IPS-15b (cell line): ENCODE data around the gene SAMD8.
"Not testable (repeated sequence)": the region's sequence is repeated elsewhere in the genome, so short reads cannot be mapped to it uniquely, and the experiment has no call there.

Experiments
- H3K27me3 ChIP-seq: one replicate; pipeline ENCODE4 v1.6.1; 2013; ENCODE audit warnings: low read length; ENCODE audit not compliant: control insufficient read depth, insufficient read depth
- H3K36me3 ChIP-seq: one replicate; pipeline ENCODE4 v1.6.1; 2013; ENCODE audit warnings: low read length; ENCODE audit not compliant: control insufficient read depth, insufficient read depth
- H3K4me1 ChIP-seq: one replicate; pipeline ENCODE4 v1.6.1; 2013; ENCODE audit warnings: mild to moderate bottlenecking, low read length; ENCODE audit not compliant: control insufficient read depth, insufficient read depth
- H3K4me3 ChIP-seq: one replicate; pipeline ENCODE4 v1.5.1; 2013; ENCODE audit warnings: low read depth, low read length
- H3K9ac ChIP-seq: one replicate; pipeline ENCODE4 v1.6.1; 2013; ENCODE audit warnings: low read depth, mild to moderate bottlenecking, low read length
- H3K9me3 ChIP-seq: one replicate; pipeline ENCODE4 v1.6.1; 2013; ENCODE audit warnings: mild to moderate bottlenecking, low read length; ENCODE audit not compliant: control insufficient read depth, insufficient read depth

Gene SAMD8

DNA sequence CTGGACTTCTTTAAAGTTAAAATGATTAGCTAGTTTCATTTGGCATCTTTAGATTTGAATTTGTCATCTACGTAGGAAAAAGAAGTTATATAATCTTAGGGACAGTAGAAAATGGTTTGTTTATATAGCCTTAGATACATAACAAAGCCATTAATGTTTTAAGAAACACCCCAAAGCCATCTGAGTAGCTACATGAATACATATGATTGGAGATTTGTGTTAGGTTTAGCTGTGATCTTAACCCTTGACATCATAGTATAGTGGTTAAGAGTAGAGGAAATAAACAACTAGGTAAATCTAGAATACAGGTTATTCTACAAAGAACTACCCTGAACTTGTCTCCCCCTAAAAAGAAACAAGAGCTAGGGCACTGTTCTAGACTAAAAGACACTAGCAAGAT, 18.1 kb downstream of the SAMD8 start:
- Histone ChIP-seq H3K9me3 (no peaks in the 10 kb centered on the region), H3K27me3 (no peaks in the 10 kb centered on the region), H3K4me1 (peaks cover 3% of the 10 kb centered on the region), H3K9ac (no peak overlapping the region), H3K36me3 (no peaks in the 10 kb centered on the region), H3K4me3 (no peak overlapping the region)

DNA sequence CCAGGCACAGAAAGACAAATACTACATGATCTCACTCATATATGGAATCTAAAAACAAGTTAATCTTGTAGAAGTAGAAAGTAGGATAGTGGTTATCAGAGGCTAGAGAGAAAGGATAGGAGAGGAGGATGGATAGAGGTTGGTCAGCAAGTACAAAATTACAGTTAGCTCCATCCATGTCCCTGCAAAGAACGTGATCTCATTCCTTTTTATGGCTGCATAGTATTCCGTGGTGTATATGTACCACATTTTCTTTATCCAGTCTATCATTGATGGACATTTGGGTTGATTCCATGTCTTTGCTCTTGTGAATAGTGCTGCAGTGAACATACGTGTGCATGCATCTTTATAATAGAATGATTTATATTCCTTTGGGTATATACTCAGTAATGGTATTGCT, 22.2 kb downstream of the SAMD8 start:
- not testable (repeated sequence) for H3K4me1 ChIP-seq, H3K4me3 ChIP-seq, H3K36me3 ChIP-seq, H3K9me3 ChIP-seq, H3K27me3 ChIP-seq, H3K9ac ChIP-seq

DNA sequence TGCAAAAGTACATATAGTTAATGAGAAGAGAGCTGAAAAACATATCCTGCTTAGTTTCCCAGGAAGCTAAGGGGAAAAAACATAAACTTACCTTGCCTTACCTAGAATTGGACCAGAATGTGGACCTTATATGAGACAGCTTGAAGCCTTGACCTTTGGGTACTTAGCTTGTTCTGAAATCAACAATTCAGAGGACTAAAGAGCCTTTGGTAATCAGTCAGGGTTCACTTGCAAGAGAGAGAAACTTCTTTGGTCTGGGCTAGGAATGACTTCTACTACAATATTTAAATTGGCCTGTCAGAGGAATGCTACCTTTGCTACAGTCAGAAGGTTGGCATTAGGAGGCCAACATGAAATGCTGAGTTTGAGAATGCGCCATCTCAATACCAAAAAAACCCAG, 24.9 kb downstream of the SAMD8 start:
- H3K9ac ChIP-seq: no peak overlapping the region
- H3K4me3 ChIP-seq: no peak overlapping the region
- H3K36me3 ChIP-seq: no peaks in the 10 kb centered on the region
- no peaks in the 10 kb centered on the region for H3K27me3 ChIP-seq
- peaks cover 10% of the 10 kb centered on the region for H3K4me1 ChIP-seq
- H3K9me3 ChIP-seq: no peaks in the 10 kb centered on the region

DNA sequence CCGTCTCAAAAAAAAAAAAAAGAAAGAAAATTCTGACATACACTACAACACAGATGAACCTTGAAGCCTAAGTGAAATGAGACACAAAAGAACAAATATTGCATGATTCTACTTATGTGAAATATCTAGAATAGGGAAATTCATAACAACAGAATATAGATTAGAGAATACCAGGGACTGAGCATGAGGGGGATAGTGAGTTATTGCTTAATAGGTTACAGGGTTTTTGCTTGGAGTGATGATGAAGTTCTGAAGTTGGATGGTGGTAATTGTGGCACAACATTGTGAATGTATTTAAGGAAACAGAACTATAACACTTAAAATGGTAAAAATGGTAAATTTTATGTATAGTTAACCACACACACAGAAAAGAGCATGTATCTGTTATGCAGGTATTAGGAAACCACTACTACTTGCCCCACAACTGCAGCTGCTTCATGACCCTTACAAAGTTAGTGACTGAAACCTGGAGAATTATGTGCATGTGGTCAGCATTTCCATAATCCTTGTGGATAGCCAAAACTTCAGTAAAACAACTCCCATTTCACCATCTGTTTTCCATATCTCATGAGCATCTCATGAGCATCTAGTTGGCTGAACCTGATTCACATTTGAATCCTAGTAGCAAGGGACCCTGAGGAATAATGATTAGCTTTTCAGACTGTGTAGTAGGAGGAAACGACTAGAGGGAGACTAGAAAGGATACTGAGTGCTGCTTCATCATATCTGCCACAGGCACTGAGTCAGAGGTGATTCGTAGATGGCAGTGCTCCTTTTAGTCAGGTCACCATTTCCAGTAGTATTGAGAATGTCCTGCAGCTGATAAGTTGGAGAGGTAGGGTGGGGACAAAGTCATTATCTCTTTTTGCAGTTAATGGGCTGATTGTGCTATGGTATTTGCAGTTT, 26.3 kb downstream of the SAMD8 start:
- no peaks in the 10 kb centered on the region for H3K36me3 ChIP-seq
- H3K9me3 ChIP-seq: no peaks in the 10 kb centered on the region
- H3K27me3 ChIP-seq: no peaks in the 10 kb centered on the region
- H3K4me3 ChIP-seq: no peak overlapping the region
- peaks cover 10% of the 10 kb centered on the region for H3K4me1 ChIP-seq
- no peak overlapping the region for H3K9ac ChIP-seq

DNA sequence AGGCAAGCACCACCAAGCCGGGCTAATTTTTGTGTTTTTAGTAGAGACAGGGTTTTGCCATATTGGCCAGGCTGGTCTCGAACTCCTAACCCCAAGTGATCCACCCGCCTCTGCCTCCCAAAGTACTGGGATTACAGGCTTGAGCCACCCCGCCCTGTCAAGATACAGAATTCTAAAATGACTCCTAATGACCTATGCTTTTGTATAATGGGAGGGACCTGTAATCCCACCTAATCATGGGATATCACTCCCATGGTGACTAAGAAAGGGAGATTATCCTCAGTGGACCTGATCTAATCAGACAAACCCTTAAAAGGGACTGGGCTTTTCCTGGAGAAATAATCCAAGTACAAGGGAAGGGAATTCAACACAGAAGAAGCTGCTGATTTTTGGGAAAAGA, 28.8 kb downstream of the SAMD8 start:
- H3K36me3 ChIP-seq: no peaks in the 10 kb centered on the region
- no peaks in the 10 kb centered on the region for H3K27me3 ChIP-seq
- H3K4me3 ChIP-seq: no peak overlapping the region
- peaks cover 10% of the 10 kb centered on the region for H3K4me1 ChIP-seq
- no peak overlapping the region for H3K9ac ChIP-seq
- H3K9me3 ChIP-seq: no peaks in the 10 kb centered on the region

DNA sequence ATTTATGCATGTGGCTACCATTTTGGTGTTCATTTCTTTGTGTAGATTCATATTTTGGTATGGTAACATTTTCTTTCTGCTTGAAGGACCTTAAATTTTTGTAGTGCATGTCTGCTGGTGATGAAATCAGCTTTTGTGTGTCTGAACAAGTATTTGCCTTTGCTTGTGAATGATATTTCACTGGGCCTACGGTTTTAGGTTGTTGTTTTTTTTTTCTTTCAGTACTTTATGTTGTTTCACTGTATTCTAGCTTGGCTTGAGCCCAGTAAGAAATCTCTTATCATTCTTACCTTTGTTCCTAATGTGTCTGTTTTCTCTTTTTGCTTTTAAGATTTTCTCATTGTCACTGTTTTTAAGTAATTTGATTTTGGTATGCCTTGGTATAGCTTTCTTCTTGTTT, 31.9 kb downstream of the SAMD8 start:
- Histone ChIP-seq H3K9me3 (no peaks in the 10 kb centered on the region), H3K27me3 (no peaks in the 10 kb centered on the region), H3K4me1 (peaks cover 2% of the 10 kb centered on the region), H3K4me3 (no peak overlapping the region), H3K9ac (no peak overlapping the region), H3K36me3 (no peaks in the 10 kb centered on the region)

DNA sequence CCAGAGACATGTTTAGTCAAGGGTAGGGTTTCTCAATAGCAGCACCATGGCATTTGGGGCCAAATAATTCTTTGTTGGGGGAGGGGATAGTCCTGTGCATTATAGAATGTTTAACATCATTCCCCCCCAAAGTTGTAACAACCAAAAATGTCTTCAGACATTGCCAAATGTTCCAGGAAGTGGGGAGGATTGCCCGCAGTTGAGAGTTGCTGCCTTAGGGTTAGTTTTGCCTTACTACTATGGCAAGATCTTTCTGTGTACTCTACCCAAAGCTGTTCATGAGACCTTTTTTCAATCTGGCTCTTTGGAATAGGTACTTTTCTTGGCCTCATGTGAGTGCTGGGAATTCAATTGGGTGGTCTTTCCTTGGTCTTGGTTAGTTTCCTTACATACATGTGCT, 34.1 kb downstream of the SAMD8 start:
- Histone ChIP-seq H3K36me3 (peaks cover 1% of the 10 kb centered on the region), H3K9me3 (no peaks in the 10 kb centered on the region), H3K4me3 (no peak overlapping the region), H3K4me1 (no peaks in the 10 kb centered on the region), H3K9ac (no peak overlapping the region), H3K27me3 (no peaks in the 10 kb centered on the region)

DNA sequence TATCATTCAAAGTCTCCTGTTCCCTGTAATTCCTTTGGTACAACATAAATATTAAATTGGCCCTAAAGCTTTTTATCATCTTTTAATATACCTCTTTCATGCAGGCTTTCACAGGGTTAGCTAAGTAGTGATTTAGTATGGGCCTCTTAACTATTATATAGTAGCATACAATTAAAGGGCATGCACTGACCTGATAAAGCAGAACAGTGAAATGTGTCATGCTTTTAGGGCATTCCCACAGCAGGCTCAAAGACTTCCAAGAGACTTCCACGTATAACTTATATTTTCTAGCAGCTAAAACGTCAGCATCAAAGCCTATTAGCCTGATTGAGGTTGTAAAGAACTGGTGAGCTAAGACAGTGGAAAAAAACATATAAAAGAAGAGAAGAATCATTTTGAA, 35.3 kb downstream of the SAMD8 start:
- Histone ChIP-seq H3K9ac (no peak overlapping the region), H3K27me3 (no peaks in the 10 kb centered on the region), H3K9me3 (no peaks in the 10 kb centered on the region), H3K4me1 (no peaks in the 10 kb centered on the region), H3K36me3 (peaks cover 3% of the 10 kb centered on the region), H3K4me3 (no peak overlapping the region)

DNA sequence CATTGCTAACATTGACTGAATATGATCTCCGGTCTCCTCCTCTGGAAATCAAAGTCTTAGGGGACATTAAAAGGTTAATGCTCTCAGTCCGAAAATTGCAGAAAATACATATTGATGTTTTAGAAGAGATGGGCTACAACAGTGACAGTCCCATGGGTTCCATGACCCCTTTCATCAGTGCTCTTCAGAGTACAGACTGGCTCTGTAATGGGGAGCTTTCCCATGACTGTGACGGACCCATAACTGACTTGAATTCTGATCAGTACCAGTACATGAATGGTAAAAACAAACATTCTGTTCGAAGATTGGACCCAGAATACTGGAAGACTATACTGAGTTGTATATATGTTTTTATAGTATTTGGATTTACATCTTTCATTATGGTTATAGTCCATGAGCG, 39.2 kb downstream of the SAMD8 start:
- Histone ChIP-seq H3K4me3 (no peak overlapping the region), H3K27me3 (no peaks in the 10 kb centered on the region), H3K36me3 (peaks cover 3% of the 10 kb centered on the region), H3K9ac (no peak overlapping the region), H3K9me3 (no peaks in the 10 kb centered on the region), H3K4me1 (no peaks in the 10 kb centered on the region)

DNA sequence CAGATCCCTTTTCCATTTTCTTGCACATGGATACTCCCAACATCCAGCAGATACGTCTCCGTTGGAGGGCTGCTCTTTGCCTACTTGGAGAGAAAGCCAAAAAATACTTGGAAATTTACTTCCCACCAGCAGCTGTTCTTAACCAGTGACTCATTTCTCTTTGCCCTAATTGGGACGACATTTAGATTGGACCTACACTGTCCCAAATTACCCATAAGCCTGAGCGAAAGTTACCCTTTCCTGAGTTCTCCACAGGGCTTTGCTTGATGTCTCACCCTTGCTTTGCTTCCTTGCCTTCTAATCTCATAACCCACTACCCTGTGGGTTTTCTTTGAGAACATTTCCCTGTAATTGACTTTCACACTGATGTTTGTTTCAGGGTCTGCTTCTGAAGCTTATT, 48.1 kb downstream of the SAMD8 start:
- H3K36me3 ChIP-seq: no peaks in the 10 kb centered on the region
- H3K4me3 ChIP-seq: no peak overlapping the region
- no peaks in the 10 kb centered on the region for H3K4me1 ChIP-seq
- no peaks in the 10 kb centered on the region for H3K9me3 ChIP-seq
- H3K27me3 ChIP-seq: no peaks in the 10 kb centered on the region
- H3K9ac ChIP-seq: no peak overlapping the region

DNA sequence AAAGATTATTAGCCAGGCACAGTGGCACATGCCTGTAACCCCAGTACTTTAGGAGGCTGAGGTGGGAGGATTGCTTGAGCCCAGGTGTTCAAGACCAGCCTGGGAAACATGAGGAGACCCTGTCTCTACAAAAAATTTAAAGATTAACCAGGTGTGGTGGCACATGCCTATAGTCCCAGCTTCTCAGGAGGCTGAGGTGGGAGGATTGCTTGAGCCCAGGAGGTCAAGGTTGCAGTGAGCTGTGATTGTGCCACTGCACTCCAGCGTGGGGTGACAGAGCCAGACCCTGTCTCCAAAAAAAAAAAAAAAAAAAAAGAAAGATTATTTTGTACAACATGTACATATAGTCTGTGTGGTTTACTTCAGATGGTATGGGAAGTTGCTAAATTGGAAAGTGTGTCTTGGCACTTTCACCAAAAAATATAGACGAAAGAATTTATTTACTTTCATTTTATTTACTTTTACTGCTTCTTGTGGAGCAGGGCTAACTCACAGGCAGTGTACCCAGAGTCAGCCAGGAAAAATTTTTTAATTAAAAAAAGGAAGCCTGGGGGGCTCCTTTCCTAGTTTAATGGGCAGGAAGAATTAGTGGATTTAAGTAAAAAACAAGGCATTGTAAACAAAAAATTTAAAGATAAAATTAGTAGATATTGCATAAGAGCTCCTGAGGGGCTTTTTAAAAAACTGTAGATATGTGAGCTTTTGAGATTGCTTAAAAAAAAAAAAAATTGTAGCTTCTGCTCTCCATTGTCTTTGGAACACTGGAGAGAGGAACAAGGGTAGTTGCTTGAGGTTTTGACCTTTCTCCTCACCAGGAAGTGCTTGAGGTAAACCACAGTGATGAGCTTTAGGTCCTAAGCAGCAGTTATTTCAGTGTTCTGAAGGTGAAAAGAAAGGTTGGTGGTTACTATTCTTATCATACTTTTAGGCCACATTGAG, 54.5 kb downstream of the SAMD8 start:
- Histone ChIP-seq H3K9me3 (no peaks in the 10 kb centered on the region), H3K4me1 (peaks cover 6% of the 10 kb centered on the region), H3K4me3 (no peak overlapping the region), H3K36me3 (no peaks in the 10 kb centered on the region), H3K27me3 (no peaks in the 10 kb centered on the region), H3K9ac (no peak overlapping the region)

DNA sequence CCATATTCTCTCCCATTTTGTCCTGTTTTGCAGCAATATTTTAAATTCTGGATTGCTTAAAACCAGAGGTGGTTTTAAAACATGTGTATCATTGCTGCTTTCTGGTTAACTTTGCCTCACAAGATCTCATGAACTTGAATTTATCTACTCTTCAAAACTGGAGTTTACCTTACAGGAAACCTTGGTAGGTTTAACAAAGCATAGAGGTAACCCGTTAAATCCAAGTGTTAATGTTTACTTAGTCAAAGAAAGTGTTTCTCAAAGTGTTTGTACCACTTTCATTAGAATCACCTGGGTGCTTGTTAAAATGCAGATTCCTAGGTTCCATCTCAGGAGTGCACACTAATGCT, 55.1 kb downstream of the SAMD8 start:
- Histone ChIP-seq H3K9me3 (no peaks in the 10 kb centered on the region), H3K9ac (no peak overlapping the region), H3K4me3 (no peak overlapping the region), H3K27me3 (no peaks in the 10 kb centered on the region), H3K36me3 (no peaks in the 10 kb centered on the region), H3K4me1 (peaks cover 6% of the 10 kb centered on the region)
